Fibroblast of villous mesenchyme (primary cell): ENCODE measurements around the gene TULP4. TPM values are rescaled to one million over a fixed set of nuclear protein-coding genes. Genes with fewer than 3 reads are reported as not detected.
"Not testable (repeated sequence)": the region's sequence is repeated elsewhere in the genome, so short reads cannot be mapped to it uniquely, and the experiment has no call there.

Source experiments
- DNase-seq: peaks from one replicate; pipeline ENCODE4 v3.0.0-alpha.2; 2010; ENCODE audit warnings: low read depth
- H3K4me3 ChIP-seq: 2 replicates; pipeline ENCODE4 v1.5.1; 2011; ENCODE audit warnings: low read depth, mild to moderate bottlenecking, low read length
- total RNA-seq: library from RNA; depleted of rRNA; stranded (reverse); fragments of >200 nt; gene quantifications from 2 replicates; pipeline ENCODE4 v1.2.3, GENCODE V29; 2012
- TF ChIP-seq, protein P1 (sequence below): IDR thresholded peaks from 2 replicates; pipeline ENCODE4 v1.5.1; 2012; ENCODE audit warnings: low read depth, mild to moderate bottlenecking, low read length; ENCODE audit not compliant: insufficient read depth

Gene TULP4
- total RNA-seq, 1 donor: 120 TPM

DNA sequence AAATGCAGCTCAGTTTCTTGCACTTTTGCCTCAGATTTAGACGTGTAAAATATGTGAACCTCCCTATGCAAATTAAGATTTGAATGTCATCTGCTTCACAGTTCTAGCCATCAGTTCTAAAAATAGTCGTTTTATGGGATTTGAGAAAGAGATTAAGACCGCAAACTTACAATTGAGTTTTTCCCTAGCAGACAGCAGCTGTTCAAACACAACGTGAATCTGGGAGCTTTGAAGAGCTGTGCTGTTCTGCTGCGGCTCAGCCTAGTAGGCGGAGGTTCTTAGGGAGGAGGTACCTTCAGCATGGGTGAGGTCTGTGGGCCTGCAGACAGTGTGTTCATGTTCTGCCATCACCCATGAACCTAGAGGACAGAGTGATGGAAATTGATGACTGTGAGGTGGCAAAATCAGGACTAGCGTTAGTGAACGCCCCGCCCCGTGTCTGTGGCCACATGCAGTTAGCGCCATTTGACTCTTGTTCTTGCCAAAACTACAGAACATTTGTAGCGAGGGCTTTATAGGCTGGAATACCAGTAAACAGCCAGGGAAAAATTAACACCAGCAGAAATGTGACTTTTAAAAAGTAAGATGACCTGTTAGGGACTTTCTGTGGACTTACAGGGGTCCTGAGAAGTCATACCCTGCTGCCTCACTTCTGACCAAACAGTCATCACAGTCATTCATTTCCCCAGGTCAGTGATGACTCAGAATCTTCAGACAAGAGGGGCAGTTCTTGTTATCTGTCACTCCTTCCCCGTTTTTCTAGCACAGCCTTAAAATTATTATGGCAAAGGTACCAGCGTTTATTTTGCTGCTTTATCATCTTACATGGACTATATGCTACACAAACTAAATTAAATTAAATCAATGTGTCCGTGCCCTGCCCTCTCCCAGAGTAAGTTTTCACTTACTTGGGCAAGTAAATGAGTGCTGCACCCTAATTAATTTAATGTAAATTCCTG lies 163.4 kb downstream of the TULP4 start:
- TF ChIP-seq, protein P1, sequence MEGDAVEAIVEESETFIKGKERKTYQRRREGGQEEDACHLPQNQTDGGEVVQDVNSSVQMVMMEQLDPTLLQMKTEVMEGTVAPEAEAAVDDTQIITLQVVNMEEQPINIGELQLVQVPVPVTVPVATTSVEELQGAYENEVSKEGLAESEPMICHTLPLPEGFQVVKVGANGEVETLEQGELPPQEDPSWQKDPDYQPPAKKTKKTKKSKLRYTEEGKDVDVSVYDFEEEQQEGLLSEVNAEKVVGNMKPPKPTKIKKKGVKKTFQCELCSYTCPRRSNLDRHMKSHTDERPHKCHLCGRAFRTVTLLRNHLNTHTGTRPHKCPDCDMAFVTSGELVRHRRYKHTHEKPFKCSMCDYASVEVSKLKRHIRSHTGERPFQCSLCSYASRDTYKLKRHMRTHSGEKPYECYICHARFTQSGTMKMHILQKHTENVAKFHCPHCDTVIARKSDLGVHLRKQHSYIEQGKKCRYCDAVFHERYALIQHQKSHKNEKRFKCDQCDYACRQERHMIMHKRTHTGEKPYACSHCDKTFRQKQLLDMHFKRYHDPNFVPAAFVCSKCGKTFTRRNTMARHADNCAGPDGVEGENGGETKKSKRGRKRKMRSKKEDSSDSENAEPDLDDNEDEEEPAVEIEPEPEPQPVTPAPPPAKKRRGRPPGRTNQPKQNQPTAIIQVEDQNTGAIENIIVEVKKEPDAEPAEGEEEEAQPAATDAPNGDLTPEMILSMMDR: no peak
- no peak overlapping the region for H3K4me3 ChIP-seq
- peak; percentile 90 for DNase-seq

DNA sequence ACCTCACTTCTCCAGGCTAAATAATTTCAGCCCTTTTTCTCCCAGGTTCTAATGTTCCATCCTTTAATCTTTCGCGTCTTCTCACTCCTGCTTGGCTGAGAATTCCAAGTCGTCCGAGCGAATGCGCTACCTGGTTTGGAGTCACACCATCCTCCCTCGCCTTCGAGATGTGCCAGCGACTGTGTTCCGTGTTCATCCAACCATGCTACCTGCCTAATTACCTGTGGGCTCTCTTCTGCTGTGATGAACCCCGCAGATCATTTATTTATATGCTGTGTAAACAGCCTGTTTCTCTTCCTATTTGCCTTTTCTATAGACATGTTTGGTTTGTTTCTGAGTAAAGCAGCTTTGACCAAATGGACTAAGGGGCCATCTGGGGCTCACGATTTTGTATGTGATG lies 164.1 kb downstream of the TULP4 start:
- H3K4me3 ChIP-seq: no peak overlapping the region
- no peak for DNase-seq
- TF ChIP-seq, protein P1: no peak

DNA sequence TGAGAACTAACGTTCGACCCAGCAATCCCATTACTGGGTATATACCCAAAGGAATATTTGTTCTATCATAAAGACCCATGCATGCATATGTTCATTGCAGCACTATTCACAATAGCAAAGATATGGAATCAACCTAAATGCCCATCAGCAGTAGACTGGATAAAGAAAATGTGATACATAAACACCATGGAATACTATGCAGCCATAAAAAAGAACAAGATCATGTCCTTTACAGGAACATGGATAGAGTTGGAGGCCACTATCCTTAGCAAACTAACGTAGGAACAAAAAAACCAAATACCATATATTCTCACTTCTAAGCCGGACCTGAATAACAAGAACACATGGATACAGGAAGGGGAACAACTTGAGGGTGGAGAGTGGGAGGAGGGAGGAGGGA lies 165.5 kb downstream of the TULP4 start:
- H3K4me3 ChIP-seq, DNase-seq: not testable (repeated sequence)

DNA sequence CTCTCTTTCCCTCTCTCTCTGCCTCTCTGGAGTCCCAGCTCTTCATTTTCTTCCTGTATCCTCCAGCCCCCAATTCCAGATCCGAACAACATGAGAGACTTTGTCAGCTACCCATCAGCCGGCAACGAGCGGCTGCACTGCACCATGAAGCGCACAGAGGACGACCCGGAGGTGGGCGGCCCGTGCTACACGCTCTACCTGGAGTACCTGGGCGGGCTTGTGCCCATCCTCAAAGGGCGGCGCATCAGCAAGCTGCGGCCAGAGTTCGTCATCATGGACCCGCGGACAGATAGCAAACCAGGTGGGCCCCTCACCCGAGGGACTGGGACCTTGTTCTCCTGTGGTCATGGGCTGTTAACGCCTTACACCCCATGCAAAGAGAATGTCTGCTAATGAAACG lies 168.7 kb downstream of the TULP4 start:
- H3K4me3 ChIP-seq: no peak overlapping the region
- TF ChIP-seq, protein P1: no peak
- no peak for DNase-seq

DNA sequence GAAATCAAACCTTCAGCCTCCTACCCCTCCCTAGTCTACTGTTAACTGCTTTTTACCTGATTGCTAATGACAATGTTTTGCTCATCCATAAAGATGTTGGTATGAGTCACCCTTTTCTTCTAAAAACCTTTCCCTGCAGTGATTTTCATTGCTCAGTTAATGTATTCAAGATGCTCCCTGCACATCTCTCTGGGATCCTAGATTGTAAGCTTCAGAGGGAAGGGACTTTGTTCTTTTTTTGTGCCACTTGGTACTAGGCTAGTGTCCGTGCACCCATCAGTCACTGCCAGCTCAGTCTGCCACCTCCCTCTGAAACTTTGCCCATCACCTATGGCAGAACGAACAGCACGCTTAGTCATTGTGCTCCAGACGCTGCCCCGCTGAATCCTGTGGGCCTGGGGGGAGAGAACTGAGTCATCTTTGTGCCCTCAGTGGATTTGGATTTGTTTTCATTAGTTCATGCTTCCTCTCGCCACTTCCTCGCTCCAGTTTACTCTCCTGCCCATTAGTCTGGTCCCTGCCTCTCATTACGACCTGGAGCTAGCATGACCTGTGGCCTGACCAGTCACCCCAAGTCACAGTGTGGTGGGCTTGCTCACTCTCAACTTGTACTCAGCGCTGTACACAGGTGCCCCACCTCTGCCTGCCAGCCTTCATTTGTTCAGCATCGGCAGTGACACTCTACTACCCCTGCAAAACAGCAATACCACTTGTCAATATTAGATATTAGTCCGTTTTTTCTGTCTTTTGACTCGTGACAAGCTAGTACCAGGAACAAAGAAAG lies 169.6 kb downstream of the TULP4 start:
- TF ChIP-seq, protein P1: no peak
- no peak overlapping the region for H3K4me3 ChIP-seq
- peak; percentile 69 for DNase-seq

DNA sequence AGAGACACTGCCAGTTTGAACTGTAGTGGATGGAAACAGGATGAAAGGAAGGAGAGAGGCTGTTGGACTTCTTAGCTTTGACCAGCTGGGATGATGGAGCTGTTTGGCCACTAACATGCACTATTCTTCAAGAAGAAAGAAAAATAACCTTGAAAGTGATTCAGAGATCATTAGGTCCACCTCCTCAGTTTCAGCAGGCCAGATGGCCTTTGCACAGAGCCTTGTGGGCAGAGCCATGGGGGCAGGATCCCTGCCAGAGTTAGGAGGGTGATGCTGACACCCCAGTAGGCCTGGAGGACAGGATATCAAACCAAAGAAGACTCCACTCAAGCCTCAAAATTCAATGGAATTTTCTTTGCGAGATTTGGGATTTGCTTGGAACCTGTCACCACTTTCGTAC lies 173.2 kb downstream of the TULP4 start:
- H3K4me3 ChIP-seq: no peak overlapping the region
- TF ChIP-seq, protein P1: no peak
- no peak for DNase-seq

DNA sequence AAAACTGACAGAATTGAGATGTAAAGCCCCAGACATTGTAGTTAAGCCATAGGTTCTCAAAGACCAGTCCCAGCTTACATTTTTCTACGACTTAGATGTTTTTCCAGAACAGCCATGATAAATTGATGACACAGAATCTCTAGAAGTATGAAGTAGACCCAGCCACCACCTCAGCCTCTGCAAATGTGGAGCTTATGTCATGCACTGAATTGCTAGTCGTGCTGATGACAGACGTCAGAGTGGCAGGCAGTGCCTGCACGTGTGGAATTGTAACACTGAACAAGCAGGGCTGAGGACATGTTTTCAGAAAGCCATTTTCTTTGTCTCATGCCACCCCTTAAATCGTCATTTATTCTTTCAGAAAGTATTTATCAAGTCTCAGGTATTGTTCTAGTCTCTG lies 175.2 kb downstream of the TULP4 start:
- no peak for DNase-seq
- H3K4me3 ChIP-seq: no peak overlapping the region
- TF ChIP-seq, protein P1: no peak
